HG03457 (cell line): ENCODE results near the gene EXOC1.

Experiments
- ATAC-seq: cut with Tn5 transposase; IDR thresholded peaks from one replicate; pipeline ENCODE4 v1.9.1; 2021; ENCODE audit warnings: moderate number of reproducible peaks; ENCODE audit not compliant: unreplicated experiment

Gene EXOC1

DNA sequence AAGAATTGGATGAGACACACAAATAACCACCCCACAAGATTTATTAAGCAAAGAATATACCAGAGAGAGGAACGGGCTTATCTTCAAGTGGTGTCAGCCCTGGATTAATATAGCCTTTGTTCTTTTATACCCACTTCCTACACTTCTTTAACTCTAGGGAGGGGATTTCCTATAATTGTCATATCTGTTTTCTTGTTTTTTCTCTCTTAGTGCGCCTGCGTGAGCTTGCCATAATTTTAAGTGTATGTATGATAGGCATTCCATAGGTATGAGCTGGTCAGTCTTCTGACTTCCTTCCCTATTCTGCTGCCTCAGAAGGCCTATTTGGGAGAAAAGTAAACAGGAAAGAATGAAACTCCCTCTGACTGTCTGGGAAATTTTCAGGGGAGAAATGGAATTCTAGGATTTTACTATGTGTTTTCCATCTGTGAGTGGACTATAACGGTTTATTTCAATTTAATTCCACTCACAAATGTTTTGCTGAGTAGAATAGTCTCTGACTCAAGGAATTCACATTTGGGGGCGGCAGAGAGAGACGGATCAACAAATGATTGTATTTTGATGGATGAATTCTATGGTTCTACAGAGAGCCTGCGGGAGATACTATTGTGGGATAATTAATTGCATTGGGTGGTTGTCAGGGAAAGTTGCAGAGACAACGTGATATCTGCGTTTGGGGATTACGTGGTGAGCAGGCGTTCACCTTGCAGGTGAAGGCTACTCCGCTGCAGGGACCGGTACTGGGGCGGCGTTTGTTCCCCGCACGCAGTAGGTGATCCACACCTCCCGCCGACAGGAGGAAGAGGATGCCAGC is 94.7 kb downstream of the EXOC1 start:
- ATAC-seq, result no peak

DNA sequence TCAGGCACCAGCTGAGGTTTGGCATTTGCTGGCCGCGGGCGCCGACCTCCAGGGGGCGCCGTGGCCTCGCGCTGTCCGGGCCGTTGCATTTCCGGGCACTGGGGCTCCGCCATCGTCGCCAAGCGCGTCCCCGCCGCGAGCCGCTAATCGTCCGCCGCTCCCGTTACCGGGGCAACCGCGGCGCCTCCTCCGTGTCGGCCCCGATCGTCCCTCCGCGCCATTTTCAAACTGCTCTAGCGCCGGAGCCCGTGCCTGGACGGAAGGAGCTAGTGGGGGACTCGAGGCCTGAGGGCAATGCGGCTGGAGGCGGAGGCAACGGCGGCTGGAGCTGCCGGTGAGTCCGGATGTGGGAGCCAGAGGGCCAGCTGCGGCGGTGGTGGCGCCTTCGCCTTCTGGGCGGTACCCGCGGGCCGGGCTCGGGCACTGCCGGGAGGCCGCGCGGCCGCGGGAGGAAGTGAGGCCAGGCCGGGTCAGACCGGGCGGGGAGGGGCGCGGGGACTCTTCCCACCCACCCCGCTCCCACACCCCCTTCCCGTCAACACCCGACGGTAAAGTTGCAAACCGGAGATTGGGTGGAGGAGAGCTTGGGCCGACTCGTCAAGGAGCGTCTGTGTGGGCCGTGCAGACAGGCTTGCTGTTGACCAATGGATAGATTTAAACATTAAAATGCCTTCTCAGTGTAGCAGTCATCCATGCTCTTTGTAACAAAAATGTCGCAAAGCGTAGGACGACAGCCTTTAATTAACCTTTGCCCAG is 95.5 kb downstream of the EXOC1 start, which contains the start of gene CEP135:
TSS of gene CEP135 (plus strand) at position 220 of the 756 bp plus-strand sequence. CDS start 3,186 bp downstream, outside the sequence.
- peak; percentile 71 for ATAC-seq

DNA sequence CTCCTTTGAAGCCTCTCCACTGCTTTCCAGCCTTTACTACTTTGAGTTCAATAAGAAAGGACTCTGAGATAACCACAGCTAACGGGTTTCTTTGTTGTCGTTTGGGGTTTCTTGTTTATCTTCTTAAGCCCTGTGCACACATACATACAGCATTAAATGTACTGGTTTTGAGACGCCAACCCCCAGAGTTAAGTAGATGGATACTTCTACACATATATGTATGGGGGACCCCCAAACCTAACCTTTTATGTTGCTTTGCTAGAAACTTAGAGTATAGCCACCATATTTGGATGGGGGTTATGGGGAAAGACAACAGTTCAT is 96.0 kb downstream of the EXOC1 start:
- ATAC-seq, result no peak

DNA sequence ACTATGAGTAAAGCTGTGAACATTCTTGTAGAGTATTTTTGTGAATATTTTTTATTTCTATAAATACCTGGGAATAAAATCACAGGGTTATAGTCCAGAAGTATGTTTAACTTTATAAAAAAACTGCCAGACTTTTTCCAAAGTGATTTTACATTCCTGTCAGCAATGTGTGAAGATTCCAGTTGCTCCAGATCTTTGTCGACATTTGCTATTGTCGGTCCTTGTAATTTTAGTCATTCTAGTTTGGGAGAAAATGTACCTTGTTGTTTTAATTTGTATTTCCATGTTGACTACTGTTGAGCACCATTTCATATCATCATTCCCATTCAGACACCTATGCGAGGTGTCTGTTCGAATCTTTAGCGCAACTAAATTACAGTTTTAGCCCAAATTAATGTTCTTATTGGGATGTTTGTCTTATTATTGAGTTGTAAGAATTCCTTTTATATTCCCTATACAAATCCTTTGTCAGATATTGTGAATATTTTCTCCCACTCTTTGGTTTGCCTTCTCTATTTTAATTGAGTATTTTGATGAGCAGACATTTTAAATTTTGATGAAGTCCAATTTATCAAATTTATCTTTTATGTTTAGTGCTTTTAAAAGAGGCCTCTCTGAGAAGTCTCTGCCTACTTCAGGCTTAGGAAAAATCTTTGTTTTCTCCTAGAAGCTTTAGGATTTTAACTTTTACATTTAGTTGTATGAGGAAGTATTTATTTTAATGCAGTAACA is 97.9 kb downstream of the EXOC1 start:
- no peak for ATAC-seq
